SHP77 treated with DMSO at 0.1 percent for 48 hours (cell line): Measurements from ENCODE around the gene MRPS12.

Source experiments
- DNase-seq: peaks from one replicate; lab custom pipeline; 2025; lab: John Stamatoyannopoulos, UW

The MRPS12 gene

GRCh38 chr19:38911388-38912001 lies 19.2 kb upstream of the MRPS12 start:
- DNase-seq = no peak

- DNase-seq = no peak
Observed at GRCh38 chr19:38912600-38913514, 17.9 kb upstream of the MRPS12 start.

GRCh38 chr19:38913958-38914357 lies 16.8 kb upstream of the MRPS12 start:
- no peak for DNase-seq

- no peak for DNase-seq
Observed at GRCh38 chr19:38915329-38916321, 15.1 kb upstream of the MRPS12 start.

- no peak for DNase-seq
Observed at GRCh38 chr19:38917516-38917915, 13.2 kb upstream of the MRPS12 start.

GRCh38 chr19:38917921-38918491 lies 12.7 kb upstream of the MRPS12 start:
- DNase-seq = peak; percentile 72

- DNase-seq = no peak
Observed at GRCh38 chr19:38918526-38918925, 12.2 kb upstream of the MRPS12 start.

- DNase-seq = no peak
Observed at GRCh38 chr19:38919837-38920601, 10.7 kb upstream of the MRPS12 start.

GRCh38 chr19:38920602-38921419 lies 9.9 kb upstream of the MRPS12 start:
- no peak for DNase-seq

GRCh38 chr19:38921420-38922274 lies 9.1 kb upstream of the MRPS12 start:
- no peak for DNase-seq

- no peak for DNase-seq
Observed at GRCh38 chr19:38922482-38922881, 8.3 kb upstream of the MRPS12 start.

GRCh38 chr19:38924388-38924787 lies 6.4 kb upstream of the MRPS12 start:
- DNase-seq = no peak

GRCh38 chr19:38928391-38929001 lies 2.2 kb upstream of the MRPS12 start:
- DNase-seq = no peak

GRCh38 chr19:38929929-38930775 lies 592 bp upstream of the MRPS12 start, which contains the start of gene SARS2:
Gene SARS2 (minus strand): TSS chr19:38930763. CDS start chr19:38930736, 27 bp downstream.
- DNase-seq = peak; percentile 95

GRCh38 chr19:38931521-38931793 lies 713 bp downstream of the MRPS12 start:
- DNase-seq = no peak

- no peak for DNase-seq
Observed at GRCh38 chr19:38932425-38933179, 1.9 kb downstream of the MRPS12 start.

GRCh38 chr19:38933544-38933943 lies 2.8 kb downstream of the MRPS12 start:
- no peak for DNase-seq
